Calu3 (cell line): ENCODE measurements around the gene GPR35. TPM values are rescaled to one million over a fixed set of nuclear protein-coding genes. Genes with fewer than 3 reads are reported as not detected.

ENCODE experiments used
- BruUV-seq: library from RNA; stranded (reverse); fragments of 400-500 nt; replicated peaks from 2 replicates; lab custom pipeline; 2021; lab: Mats Ljungman, UMichigan
- CTCF ChIA-PET: fragments of 300-600 bp; sonication (Branson Sonifier 250); formaldehyde crosslinking; loops from one replicate; lab custom pipeline; 2022; ENCODE audit warnings: antibody characterized with exemption; lab: Charles Lee
- DNase-seq: peaks from one replicate; pipeline ENCODE4 v3.0.0; 2022
- H3K27ac Mint-ChIP-seq: one replicate; pipeline ENCODE4 v1.8.0; 2022; ENCODE audit warnings: mixed read lengths; ENCODE audit not compliant: unreplicated experiment
- H3K27me3 Mint-ChIP-seq: one replicate; pipeline ENCODE4 v1.8.0; 2022; ENCODE audit warnings: mixed read lengths; ENCODE audit not compliant: unreplicated experiment
- H3K36me3 Mint-ChIP-seq: one replicate; pipeline ENCODE4 v1.8.0; 2022; ENCODE audit warnings: mild to moderate bottlenecking, moderate library complexity, mixed read lengths; ENCODE audit not compliant: insufficient read depth, unreplicated experiment
- H3K4me1 Mint-ChIP-seq: one replicate; pipeline ENCODE4 v1.8.0; 2022; ENCODE audit warnings: mild to moderate bottlenecking, low read depth, mixed read lengths; ENCODE audit not compliant: unreplicated experiment
- H3K4me3 Mint-ChIP-seq: one replicate; pipeline ENCODE4 v1.8.0; 2022; ENCODE audit warnings: mild to moderate bottlenecking, low read depth, moderate library complexity, mixed read lengths; ENCODE audit not compliant: unreplicated experiment
- H3K9me3 Mint-ChIP-seq: one replicate; pipeline ENCODE4 v1.8.0; 2022; ENCODE audit warnings: low read depth, mixed read lengths; ENCODE audit not compliant: unreplicated experiment
- intact Hi-C: fragments of 100-400 bp; cut with micrococcal nuclease; formaldehyde crosslinking; loops from one replicate; pipeline ENCODE4 v1.10.0; 2022; ENCODE audit not compliant: unreplicated experiment
- total RNA-seq: library from RNA; stranded (reverse); gene quantifications from 2 replicates; pipeline ENCODE4 v1.2.3, GENCODE V29; 2022
- TF ChIP-seq, protein P1 (sequence below): fragments of 200-600 bp; IDR thresholded peaks from one replicate; pipeline ENCODE4 v1.8.0; 2022; ENCODE audit warnings: antibody characterized with exemption; ENCODE audit not compliant: unreplicated experiment

The GPR35 gene
- total RNA-seq, 1 experiment from 2014 or later: 40.3 TPM

GRCh38 chr2:240632306-240632721 lies 7.0 kb downstream of the GPR35 start:
- DNase-seq: no peak
- Mint-ChIP-seq H3K36me3 (peaks cover 25% of the 10 kb centered on the region), H3K9me3 (peaks cover 4% of the 10 kb centered on the region), H3K27ac (no peak overlapping the region), H3K4me1 (no peaks in the 10 kb centered on the region), H3K4me3 (no peak overlapping the region), H3K27me3 (peaks cover 2% of the 10 kb centered on the region)
- CTCF ChIA-PET: no interaction called here
- no TSS peak for BruUV-seq
- intact Hi-C loops: no loop called here
- TF ChIP-seq, protein P1, sequence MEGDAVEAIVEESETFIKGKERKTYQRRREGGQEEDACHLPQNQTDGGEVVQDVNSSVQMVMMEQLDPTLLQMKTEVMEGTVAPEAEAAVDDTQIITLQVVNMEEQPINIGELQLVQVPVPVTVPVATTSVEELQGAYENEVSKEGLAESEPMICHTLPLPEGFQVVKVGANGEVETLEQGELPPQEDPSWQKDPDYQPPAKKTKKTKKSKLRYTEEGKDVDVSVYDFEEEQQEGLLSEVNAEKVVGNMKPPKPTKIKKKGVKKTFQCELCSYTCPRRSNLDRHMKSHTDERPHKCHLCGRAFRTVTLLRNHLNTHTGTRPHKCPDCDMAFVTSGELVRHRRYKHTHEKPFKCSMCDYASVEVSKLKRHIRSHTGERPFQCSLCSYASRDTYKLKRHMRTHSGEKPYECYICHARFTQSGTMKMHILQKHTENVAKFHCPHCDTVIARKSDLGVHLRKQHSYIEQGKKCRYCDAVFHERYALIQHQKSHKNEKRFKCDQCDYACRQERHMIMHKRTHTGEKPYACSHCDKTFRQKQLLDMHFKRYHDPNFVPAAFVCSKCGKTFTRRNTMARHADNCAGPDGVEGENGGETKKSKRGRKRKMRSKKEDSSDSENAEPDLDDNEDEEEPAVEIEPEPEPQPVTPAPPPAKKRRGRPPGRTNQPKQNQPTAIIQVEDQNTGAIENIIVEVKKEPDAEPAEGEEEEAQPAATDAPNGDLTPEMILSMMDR: no peak

DNA sequence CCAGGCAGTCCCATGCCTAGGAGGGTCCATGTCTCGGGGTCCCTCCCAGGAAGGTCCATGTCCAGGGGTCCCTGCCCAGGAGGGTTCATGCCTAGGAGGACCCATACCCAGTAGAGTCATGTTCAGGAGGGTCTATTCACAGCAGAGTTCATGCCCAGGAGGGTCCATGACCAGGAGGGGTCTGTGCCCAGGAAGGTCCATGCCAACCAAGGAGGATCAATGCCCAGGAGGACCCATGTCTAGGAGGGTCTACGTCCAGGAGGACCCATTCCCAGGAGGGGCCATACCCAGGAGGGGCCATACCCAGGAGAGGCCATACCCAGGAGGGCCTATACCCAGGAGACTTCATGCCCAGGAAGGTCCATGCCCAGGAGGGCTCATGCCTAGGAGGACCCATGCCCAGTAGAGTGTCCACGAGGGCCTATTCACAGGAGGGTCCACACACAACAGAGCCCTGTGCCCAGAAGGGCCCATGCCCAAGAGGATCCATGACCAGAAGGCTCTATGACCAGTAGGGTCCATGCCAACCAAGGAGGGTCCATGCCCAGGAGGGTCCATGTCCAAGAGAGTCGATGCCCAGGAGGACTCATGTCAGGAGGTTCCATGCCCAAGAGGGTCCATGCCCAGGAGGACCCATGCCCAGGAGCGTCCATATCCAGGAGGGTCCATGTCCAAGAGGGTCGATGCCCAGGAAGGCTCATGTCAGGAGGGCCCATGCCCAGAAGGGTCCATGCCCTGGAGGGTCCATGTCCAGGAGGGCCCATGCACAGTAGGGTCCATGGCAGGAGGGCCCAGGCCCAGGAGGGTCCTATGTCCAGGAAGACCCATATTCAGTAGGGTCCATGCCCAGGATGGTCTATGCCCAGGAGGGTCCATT lies 10.1 kb downstream of the GPR35 start:
- intact Hi-C loops: no loop called here
- no peak overlapping the region for H3K27ac Mint-ChIP-seq
- no peak for DNase-seq
- H3K27me3 Mint-ChIP-seq: peaks cover 32% of the 10 kb centered on the region
- H3K4me3 Mint-ChIP-seq: no peak overlapping the region
- TF ChIP-seq, protein P1: no peak
- BruUV-seq: no TSS peak
- H3K36me3 Mint-ChIP-seq: peaks cover 15% of the 10 kb centered on the region
- peaks cover 4% of the 10 kb centered on the region for H3K9me3 Mint-ChIP-seq
- CTCF ChIA-PET: no interaction called here
- H3K4me1 Mint-ChIP-seq: no peaks in the 10 kb centered on the region

DNA sequence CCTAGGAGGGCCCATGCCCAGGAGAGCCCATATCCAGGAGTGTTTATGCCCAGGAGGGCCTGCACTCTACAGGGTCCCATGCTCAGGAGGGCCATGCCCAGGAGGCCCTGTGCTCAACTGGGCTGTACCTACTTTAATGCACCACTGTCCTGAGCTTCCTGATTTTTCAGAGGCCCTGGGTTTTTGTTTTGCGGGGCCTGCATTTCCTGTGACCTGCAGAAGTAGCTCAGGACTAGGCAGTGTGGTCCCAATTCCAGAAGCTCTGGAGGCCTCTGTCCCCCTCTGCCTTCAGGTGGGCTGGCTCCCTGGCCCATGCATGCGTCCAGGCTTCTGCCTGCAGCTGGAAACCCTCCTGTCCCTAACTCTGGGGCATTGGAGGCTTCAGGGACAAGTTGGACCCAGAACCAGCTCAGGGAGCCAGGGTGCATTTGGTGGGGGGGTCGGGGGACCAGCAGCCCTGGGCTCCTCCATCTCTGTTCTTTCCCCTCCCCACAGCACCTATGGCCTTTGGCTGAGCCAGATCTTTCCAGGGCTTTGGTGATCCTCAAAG lies 10.8 kb downstream of the GPR35 start:
- intact Hi-C loops: no loop called here
- CTCF ChIA-PET: no interaction called here
- no TSS peak for BruUV-seq
- H3K4me3 Mint-ChIP-seq: no peak overlapping the region
- peaks cover 15% of the 10 kb centered on the region for H3K36me3 Mint-ChIP-seq
- no peaks in the 10 kb centered on the region for H3K4me1 Mint-ChIP-seq
- peaks cover 39% of the 10 kb centered on the region for H3K27me3 Mint-ChIP-seq
- H3K27ac Mint-ChIP-seq: no peak overlapping the region
- DNase-seq: no peak
- TF ChIP-seq, protein P1: no peak
- peaks cover 4% of the 10 kb centered on the region for H3K9me3 Mint-ChIP-seq

DNA sequence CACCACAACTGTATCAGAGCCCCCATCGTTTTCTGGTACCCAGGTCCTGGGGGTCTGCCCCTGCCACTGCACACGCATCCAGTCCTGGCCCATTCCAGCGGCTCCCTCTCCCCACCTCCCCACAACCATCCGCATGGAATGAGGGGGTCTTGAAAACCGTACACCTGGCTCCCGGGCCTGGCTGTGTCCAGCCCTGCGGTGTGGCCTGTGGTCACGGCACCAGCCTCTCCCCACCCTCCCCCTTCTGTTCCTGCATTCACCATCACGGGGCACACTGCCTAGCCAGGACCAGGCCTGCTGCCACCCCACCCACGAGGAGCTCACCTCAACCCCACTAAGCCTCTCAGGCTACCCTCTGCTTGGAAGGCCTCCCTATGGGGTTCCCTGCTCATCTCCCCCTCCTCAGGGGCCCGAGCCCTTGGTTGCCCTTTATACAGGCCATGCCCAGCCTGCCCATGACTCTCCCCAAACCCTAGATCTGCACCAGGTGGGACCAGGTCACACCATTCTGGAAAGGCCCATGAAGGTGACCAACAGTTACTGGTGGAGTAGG lies 11.4 kb downstream of the GPR35 start:
- H3K27ac Mint-ChIP-seq: no peak overlapping the region
- H3K4me1 Mint-ChIP-seq: no peaks in the 10 kb centered on the region
- H3K36me3 Mint-ChIP-seq: peaks cover 13% of the 10 kb centered on the region
- TF ChIP-seq, protein P1: no peak
- CTCF ChIA-PET: no interaction called here
- no TSS peak for BruUV-seq
- H3K4me3 Mint-ChIP-seq: no peak overlapping the region
- H3K27me3 Mint-ChIP-seq: peaks cover 45% of the 10 kb centered on the region
- no peak for DNase-seq
- intact Hi-C loops: no loop called here
- peaks cover 4% of the 10 kb centered on the region for H3K9me3 Mint-ChIP-seq
